SU-DHL-6 (cell line): Measurements from ENCODE around the gene TP63.

ENCODE experiments used
- H2AFZ ChIP-seq: fragments of 200-600 bp; sonication (generic); 2 replicates; pipeline ENCODE4 v1.6.1; 2014; ENCODE audit warnings: low read depth, mild to moderate bottlenecking, moderate library complexity, mixed read lengths, antibody characterized with exemption, low read length; ENCODE audit not compliant: severe bottlenecking
- H3F3A ChIP-seq: fragments of 200-600 bp; shearing (Covaris generic); 2 replicates; pipeline ENCODE4 v1.6.0; 2016; ENCODE audit warnings: antibody characterized with exemption, mild to moderate bottlenecking; ENCODE audit not compliant: insufficient read depth
- H3K27ac ChIP-seq: fragments of 200-600 bp; sonication (generic); 2 replicates; pipeline ENCODE4 v1.5.1; 2016; ENCODE audit warnings: low read depth, mild to moderate bottlenecking, low read length, moderate library complexity, mixed read lengths
- H3K27me3 ChIP-seq: fragments of 200-600 bp; sonication (generic), shearing (Covaris generic); 2 replicates; pipeline ENCODE4 v1.6.0; 2014; ENCODE audit warnings: mild to moderate bottlenecking, low read length
- H3K36me3 ChIP-seq: fragments of 200-600 bp; sonication (generic); 2 replicates; pipeline ENCODE4 v1.6.1; 2014; ENCODE audit warnings: mild to moderate bottlenecking, low read length, mixed read lengths
- H3K4me2 ChIP-seq: fragments of 300-600, 200-600 bp; shearing (Covaris generic), sonication (generic); 2 replicates; pipeline ENCODE4 v1.6.0; 2014; ENCODE audit warnings: low read length, low read depth, mild to moderate bottlenecking; ENCODE audit not compliant: poor library complexity, severe bottlenecking
- H3K4me3 ChIP-seq: fragments of 200-600 bp; sonication (generic); 2 replicates; pipeline ENCODE4 v1.5.1; 2014; ENCODE audit warnings: antibody characterized with exemption, low read length, mild to moderate bottlenecking, mixed read lengths; ENCODE audit not compliant: insufficient read depth, poor library complexity, severe bottlenecking
- H3K79me2 ChIP-seq: fragments of 200-600 bp; sonication (generic); 2 replicates; pipeline ENCODE4 v1.6.1; 2014; ENCODE audit warnings: mild to moderate bottlenecking, low read length, moderate library complexity; ENCODE audit not compliant: insufficient read depth
- H3K9ac ChIP-seq: fragments of 200-600 bp; sonication (generic); 2 replicates; pipeline ENCODE4 v1.7.0; 2014; ENCODE audit warnings: mild to moderate bottlenecking, low read length
- H3K9me2 ChIP-seq: fragments of 200-600 bp; sonication (generic); replicated peaks from 2 replicates; pipeline ENCODE4 v1.6.1; 2014; ENCODE audit warnings: low read length; ENCODE audit not compliant: insufficient read depth
- H3K9me3 ChIP-seq: fragments of 200-600 bp; sonication (generic); 2 replicates; pipeline ENCODE4 v1.6.1; 2014; ENCODE audit warnings: low read length, mixed read lengths; ENCODE audit not compliant: insufficient read depth
- H4K20me1 ChIP-seq: fragments of 200-600 bp; sonication (generic); 2 replicates; pipeline ENCODE4 v1.6.1; 2014; ENCODE audit warnings: low read depth, mild to moderate bottlenecking, antibody characterized with exemption, low read length, moderate library complexity, mixed read lengths
- EZH2phosphoT487 ChIP-seq: fragments of 200-600 bp; sonication (generic), shearing (Covaris generic); conservative IDR thresholded peaks from 2 replicates; pipeline ENCODE4 v1.6.1; 2018; ENCODE audit warnings: mild to moderate bottlenecking, antibody characterized with exemption, low read length, moderate library complexity, mixed read lengths
- TF ChIP-seq, protein P1 (sequence below): fragments of 200-600 bp; sonication (generic); IDR thresholded peaks from one replicate; pipeline ENCODE4 v1.5.1; 2017; ENCODE audit warnings: antibody characterized with exemption, mild to moderate bottlenecking, low read length, moderate library complexity; ENCODE audit not compliant: insufficient read depth, poor library complexity, severe bottlenecking

TP63 gene

DNA sequence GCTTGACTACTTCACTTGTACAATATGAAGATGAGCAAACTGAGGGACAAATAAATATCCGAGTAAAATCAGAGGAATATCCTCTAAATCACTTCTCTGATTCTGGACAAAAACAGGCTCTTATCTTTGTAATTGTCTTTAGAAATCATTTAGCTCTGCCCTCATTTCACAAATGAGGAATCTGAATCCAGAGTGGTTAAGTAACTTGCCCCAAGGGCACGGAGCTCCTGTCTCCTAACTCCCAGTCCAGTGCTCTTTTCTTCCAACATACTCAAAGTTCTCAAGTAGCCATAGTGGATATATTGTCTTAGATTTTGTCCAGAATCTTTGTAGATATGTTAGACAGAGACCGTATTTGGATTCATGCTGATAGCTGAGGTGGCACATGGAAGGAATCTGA, 156.0 kb downstream of the TP63 start:
- H3K9me2 ChIP-seq = no peaks in the 10 kb centered on the region
- no peak overlapping the region for H3K9ac ChIP-seq
- H3K9me3 ChIP-seq = no peaks in the 10 kb centered on the region
- no peak overlapping the region for H3K4me2 ChIP-seq
- no peak overlapping the region for H3K27ac ChIP-seq
- no peaks in the 10 kb centered on the region for H3K79me2 ChIP-seq
- H3F3A ChIP-seq = no peaks in the 10 kb centered on the region
- H3K4me3 ChIP-seq = no peak overlapping the region
- no peaks in the 10 kb centered on the region for H3K27me3 ChIP-seq
- no peak overlapping the region for H2AFZ ChIP-seq
- H4K20me1 ChIP-seq = no peaks in the 10 kb centered on the region
- no peak for TF ChIP-seq EZH2phosphoT487
- TF ChIP-seq, protein P1, sequence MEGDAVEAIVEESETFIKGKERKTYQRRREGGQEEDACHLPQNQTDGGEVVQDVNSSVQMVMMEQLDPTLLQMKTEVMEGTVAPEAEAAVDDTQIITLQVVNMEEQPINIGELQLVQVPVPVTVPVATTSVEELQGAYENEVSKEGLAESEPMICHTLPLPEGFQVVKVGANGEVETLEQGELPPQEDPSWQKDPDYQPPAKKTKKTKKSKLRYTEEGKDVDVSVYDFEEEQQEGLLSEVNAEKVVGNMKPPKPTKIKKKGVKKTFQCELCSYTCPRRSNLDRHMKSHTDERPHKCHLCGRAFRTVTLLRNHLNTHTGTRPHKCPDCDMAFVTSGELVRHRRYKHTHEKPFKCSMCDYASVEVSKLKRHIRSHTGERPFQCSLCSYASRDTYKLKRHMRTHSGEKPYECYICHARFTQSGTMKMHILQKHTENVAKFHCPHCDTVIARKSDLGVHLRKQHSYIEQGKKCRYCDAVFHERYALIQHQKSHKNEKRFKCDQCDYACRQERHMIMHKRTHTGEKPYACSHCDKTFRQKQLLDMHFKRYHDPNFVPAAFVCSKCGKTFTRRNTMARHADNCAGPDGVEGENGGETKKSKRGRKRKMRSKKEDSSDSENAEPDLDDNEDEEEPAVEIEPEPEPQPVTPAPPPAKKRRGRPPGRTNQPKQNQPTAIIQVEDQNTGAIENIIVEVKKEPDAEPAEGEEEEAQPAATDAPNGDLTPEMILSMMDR = no peak
- H3K36me3 ChIP-seq = no peaks in the 10 kb centered on the region

DNA sequence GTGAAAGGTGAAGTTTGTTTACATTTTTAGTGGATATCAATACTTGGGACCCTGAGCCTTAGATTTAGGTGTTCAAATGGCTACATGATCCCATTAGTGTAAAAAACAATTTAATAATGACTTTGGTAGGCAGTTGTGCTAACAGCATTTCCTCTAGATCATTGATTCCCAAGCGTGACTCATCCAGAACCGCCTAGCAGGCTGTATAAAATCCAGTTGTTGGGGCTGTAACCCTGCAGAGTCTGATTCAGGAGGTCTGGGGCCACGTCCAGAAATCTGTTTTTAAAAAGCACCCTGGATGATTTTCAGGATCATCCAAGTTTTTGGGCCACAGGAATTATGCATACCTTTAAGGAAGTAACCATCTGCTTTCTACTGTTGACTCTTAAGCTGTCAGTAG, 156.4 kb downstream of the TP63 start:
- Histone ChIP-seq H4K20me1 (no peaks in the 10 kb centered on the region), H2AFZ (no peak overlapping the region), H3K4me2 (no peak overlapping the region)

DNA sequence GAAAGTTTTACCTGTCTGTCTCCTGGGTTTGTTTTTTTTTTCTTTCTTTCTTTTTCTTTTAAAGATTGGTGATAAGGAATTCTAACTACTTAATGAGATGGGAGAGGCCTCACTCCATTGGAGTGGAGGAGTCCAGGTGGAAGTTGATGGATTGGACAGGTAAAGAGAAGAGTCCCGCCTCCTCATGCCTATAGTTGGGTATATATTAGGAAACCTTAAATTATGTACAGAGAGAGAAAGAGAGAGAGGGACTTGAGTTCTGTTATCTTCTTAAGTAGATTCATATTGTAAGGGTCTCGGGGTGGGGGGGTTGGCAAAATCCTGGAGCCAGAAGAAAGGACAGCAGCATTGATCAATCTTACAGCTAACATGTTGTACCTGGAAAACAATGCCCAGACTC, 158.2 kb downstream of the TP63 start:
- H3K27me3 ChIP-seq = no peaks in the 10 kb centered on the region

More for the DNA sequence above, 156.4 kb downstream of the TP63 start:
- Histone ChIP-seq H3K4me3 (no peak overlapping the region), H3K27ac (no peak overlapping the region), H3K79me2 (no peaks in the 10 kb centered on the region), H3K9me2 (no peaks in the 10 kb centered on the region), H3K9me3 (no peaks in the 10 kb centered on the region), H3F3A (no peaks in the 10 kb centered on the region), H3K36me3 (no peaks in the 10 kb centered on the region), H3K27me3 (no peaks in the 10 kb centered on the region), H3K9ac (no peak overlapping the region)
- no peak for TF ChIP-seq EZH2phosphoT487
- TF ChIP-seq, protein P1 = no peak

More for the DNA sequence above, 158.2 kb downstream of the TP63 start:
- H3K4me3 ChIP-seq = no peak overlapping the region
- H2AFZ ChIP-seq = no peak overlapping the region
- no peaks in the 10 kb centered on the region for H3K36me3 ChIP-seq
- no peaks in the 10 kb centered on the region for H3K9me2 ChIP-seq
- no peaks in the 10 kb centered on the region for H3F3A ChIP-seq
- H3K27ac ChIP-seq = no peak overlapping the region
- H3K79me2 ChIP-seq = no peaks in the 10 kb centered on the region
- no peak overlapping the region for H3K9ac ChIP-seq
- TF ChIP-seq, protein P1 = no peak
- no peak for TF ChIP-seq EZH2phosphoT487
- no peak overlapping the region for H3K4me2 ChIP-seq
- no peaks in the 10 kb centered on the region for H4K20me1 ChIP-seq
- H3K9me3 ChIP-seq = no peaks in the 10 kb centered on the region
